ENCODE measurements around the gene ESR2.

GRCh38 chr14:64248689-64249088 is 45.5 kb downstream of the ESR2 start:
- TF ChIP-seq POLR2A (IDR thresholded peaks at IDR 0.05; ENCODE audit: control extremely low read depth in 1 of 2, low read depth in 2 of 2, low read length in 2 of 2) (no peak), CTCF (IDR thresholded peaks at IDR 0.05; ENCODE audit: control extremely low read depth in 1 of 3, insufficient read depth in 1 of 3, low read depth in 1 of 3, low read length in 3 of 3) (no peak), EP300 (IDR thresholded peaks at IDR 0.05; ENCODE audit: borderline replicate concordance in 1 of 2, low read depth in 2 of 2, low read length in 2 of 2) (no peak), YY1 (IDR thresholded peaks at IDR 0.05; ENCODE audit: low read depth, low read length) (no peak), GABPA (IDR thresholded peaks at IDR 0.05; ENCODE audit: borderline replicate concordance, insufficient read depth, low read length) (no peak), USF2 (IDR thresholded peaks at IDR 0.05; ENCODE audit: low read length) (no peak), CHD7 (IDR thresholded peaks at IDR 0.05; ENCODE audit: insufficient replicate concordance, low read length) (no peak), FOSL1 (IDR thresholded peaks at IDR 0.05; ENCODE audit: insufficient read depth, low read depth, low read length) (no peak), NANOG (IDR thresholded peaks at IDR 0.05; ENCODE audit: insufficient read depth, low read depth, low read length, poor library complexity, severe bottlenecking) (no peak), EGR1 (IDR thresholded peaks at IDR 0.05; ENCODE audit: borderline replicate concordance, low read depth, low read length) (no peak)
